Measurements from ENCODE around the gene CST11.
"Not testable (repeated sequence)": the region's sequence is repeated elsewhere in the genome, so short reads cannot be mapped to it uniquely, and the experiment has no call there.

The CST11 gene

GRCh38 chr20:23472306-23472705 lies 19.6 kb upstream of the CST11 start:
- not testable (repeated sequence) for H3K27ac Mint-ChIP-seq; H3K9me3 Mint-ChIP-seq; H3K4me3 Mint-ChIP-seq; H3K36me3 Mint-ChIP-seq (ENCODE audit: low read depth); H3K4me1 Mint-ChIP-seq (ENCODE audit: low read depth); H3K27me3 Mint-ChIP-seq

GRCh38 chr20:23466961-23467360 lies 14.3 kb upstream of the CST11 start:
- peaks cover 12% of the 10 kb centered on the region for H3K27me3 Mint-ChIP-seq
- not testable (repeated sequence) for H3K4me3 Mint-ChIP-seq; H3K4me1 Mint-ChIP-seq (ENCODE audit: low read depth); H3K36me3 Mint-ChIP-seq (ENCODE audit: low read depth); H3K27ac Mint-ChIP-seq
- H3K9me3 Mint-ChIP-seq = peaks cover 33% of the 10 kb centered on the region

- H3K27me3 Mint-ChIP-seq = peaks cover 4% of the 10 kb centered on the region
- H3K9me3 Mint-ChIP-seq = peaks cover 15% of the 10 kb centered on the region
- peaks cover 18% of the 10 kb centered on the region for H3K4me1 Mint-ChIP-seq (ENCODE audit: low read depth)
- no peak overlapping the region for H3K27ac Mint-ChIP-seq
- no peaks in the 10 kb centered on the region for H3K36me3 Mint-ChIP-seq (ENCODE audit: low read depth)
- no peak overlapping the region for H3K4me3 Mint-ChIP-seq
Observed at GRCh38 chr20:23461180-23461579, 8.5 kb upstream of the CST11 start.

GRCh38 chr20:23459461-23460150 lies 6.9 kb upstream of the CST11 start:
- Mint-ChIP-seq H3K9me3 (peaks cover 4% of the 10 kb centered on the region), H3K4me3 (no peak overlapping the region), H3K27ac (no peak overlapping the region)

GRCh38 chr20:23456873-23457272 lies 4.2 kb upstream of the CST11 start:
- Mint-ChIP-seq H3K36me3 (ENCODE audit: low read depth) (no peaks in the 10 kb centered on the region), H3K9me3 (no peaks in the 10 kb centered on the region), H3K4me3 (no peak overlapping the region)

More at GRCh38 chr20:23459461-23460150, 6.9 kb upstream of the CST11 start:
- Mint-ChIP-seq H3K4me1 (ENCODE audit: low read depth) (peaks cover 24% of the 10 kb centered on the region), H3K36me3 (ENCODE audit: low read depth) (no peaks in the 10 kb centered on the region), H3K27me3 (no peaks in the 10 kb centered on the region)

GRCh38 chr20:23456409-23456808 lies 3.7 kb upstream of the CST11 start:
- peaks cover 24% of the 10 kb centered on the region for H3K4me1 Mint-ChIP-seq (ENCODE audit: low read depth)
- no peaks in the 10 kb centered on the region for H3K9me3 Mint-ChIP-seq
- no peaks in the 10 kb centered on the region for H3K36me3 Mint-ChIP-seq (ENCODE audit: low read depth)
- no peaks in the 10 kb centered on the region for H3K27me3 Mint-ChIP-seq
- H3K27ac Mint-ChIP-seq = no peak overlapping the region
- no peak overlapping the region for H3K4me3 Mint-ChIP-seq

More at GRCh38 chr20:23456873-23457272, 4.2 kb upstream of the CST11 start:
- Mint-ChIP-seq H3K27me3 (no peaks in the 10 kb centered on the region), H3K27ac (no peak overlapping the region), H3K4me1 (ENCODE audit: low read depth) (peaks cover 24% of the 10 kb centered on the region)

- Mint-ChIP-seq H3K4me1 (ENCODE audit: low read depth) (peaks cover 21% of the 10 kb centered on the region), H3K4me3 (no peak overlapping the region), H3K9me3 (no peaks in the 10 kb centered on the region), H3K27me3 (no peaks in the 10 kb centered on the region), H3K27ac (no peak overlapping the region), H3K36me3 (ENCODE audit: low read depth) (no peaks in the 10 kb centered on the region)
Observed at GRCh38 chr20:23455639-23456038, 3.0 kb upstream of the CST11 start.

- Mint-ChIP-seq H3K4me3 (no peak overlapping the region), H3K36me3 (ENCODE audit: low read depth) (no peaks in the 10 kb centered on the region), H3K27ac (no peak overlapping the region)
Observed at GRCh38 chr20:23454816-23455215, 2.1 kb upstream of the CST11 start.

GRCh38 chr20:23453549-23454543 lies 1.2 kb upstream of the CST11 start:
- peaks cover 30% of the 10 kb centered on the region for H3K4me1 Mint-ChIP-seq (ENCODE audit: low read depth)
- no peak overlapping the region for H3K27ac Mint-ChIP-seq
- H3K4me3 Mint-ChIP-seq = no peak overlapping the region
- H3K36me3 Mint-ChIP-seq (ENCODE audit: low read depth) = no peaks in the 10 kb centered on the region
- H3K27me3 Mint-ChIP-seq = no peaks in the 10 kb centered on the region
- H3K9me3 Mint-ChIP-seq = no peaks in the 10 kb centered on the region

More at GRCh38 chr20:23454816-23455215, 2.1 kb upstream of the CST11 start:
- H3K9me3 Mint-ChIP-seq = no peaks in the 10 kb centered on the region
- no peaks in the 10 kb centered on the region for H3K27me3 Mint-ChIP-seq
- peaks cover 22% of the 10 kb centered on the region for H3K4me1 Mint-ChIP-seq (ENCODE audit: low read depth)

GRCh38 chr20:23451956-23452487 lies 654 bp downstream of the CST11 start:
- H3K27ac Mint-ChIP-seq = no peak overlapping the region
- no peaks in the 10 kb centered on the region for H3K9me3 Mint-ChIP-seq
- H3K27me3 Mint-ChIP-seq = no peaks in the 10 kb centered on the region
- peaks cover 23% of the 10 kb centered on the region for H3K4me1 Mint-ChIP-seq (ENCODE audit: low read depth)
- H3K4me3 Mint-ChIP-seq = no peak overlapping the region
- no peaks in the 10 kb centered on the region for H3K36me3 Mint-ChIP-seq (ENCODE audit: low read depth)

GRCh38 chr20:23450877-23451276 lies 1.8 kb downstream of the CST11 start:
- Mint-ChIP-seq H3K27ac (no peak overlapping the region), H3K4me1 (ENCODE audit: low read depth) (peaks cover 12% of the 10 kb centered on the region), H3K27me3 (no peaks in the 10 kb centered on the region), H3K36me3 (ENCODE audit: low read depth) (no peaks in the 10 kb centered on the region), H3K4me3 (no peak overlapping the region), H3K9me3 (no peaks in the 10 kb centered on the region)

GRCh38 chr20:23449421-23449820 lies 3.3 kb downstream of the CST11 start:
- H3K27ac Mint-ChIP-seq = peak overlapping the region; percentile 46
- H3K27me3 Mint-ChIP-seq = no peaks in the 10 kb centered on the region
- H3K4me3 Mint-ChIP-seq = no peak overlapping the region
- no peaks in the 10 kb centered on the region for H3K36me3 Mint-ChIP-seq (ENCODE audit: low read depth)
- peaks cover 9% of the 10 kb centered on the region for H3K4me1 Mint-ChIP-seq (ENCODE audit: low read depth)
- H3K9me3 Mint-ChIP-seq = no peaks in the 10 kb centered on the region

- Mint-ChIP-seq H3K9me3 (no peaks in the 10 kb centered on the region), H3K4me3 (no peak overlapping the region), H3K4me1 (ENCODE audit: low read depth) (peaks cover 9% of the 10 kb centered on the region), H3K27ac (no peak overlapping the region), H3K27me3 (no peaks in the 10 kb centered on the region), H3K36me3 (ENCODE audit: low read depth) (no peaks in the 10 kb centered on the region)
Observed at GRCh38 chr20:23448167-23448566, 4.5 kb downstream of the CST11 start.

- Mint-ChIP-seq H3K36me3 (ENCODE audit: low read depth) (no peaks in the 10 kb centered on the region), H3K4me1 (ENCODE audit: low read depth) (peaks cover 9% of the 10 kb centered on the region), H3K27ac (no peak overlapping the region), H3K9me3 (no peaks in the 10 kb centered on the region), H3K27me3 (no peaks in the 10 kb centered on the region), H3K4me3 (no peak overlapping the region)
Observed at GRCh38 chr20:23446505-23446904, 6.2 kb downstream of the CST11 start.

- H3K4me1 Mint-ChIP-seq (ENCODE audit: low read depth) = peaks cover 9% of the 10 kb centered on the region
- H3K9me3 Mint-ChIP-seq = no peaks in the 10 kb centered on the region
- H3K4me3 Mint-ChIP-seq = no peak overlapping the region
- H3K36me3 Mint-ChIP-seq (ENCODE audit: low read depth) = no peaks in the 10 kb centered on the region
- no peak overlapping the region for H3K27ac Mint-ChIP-seq
- H3K27me3 Mint-ChIP-seq = no peaks in the 10 kb centered on the region
Observed at GRCh38 chr20:23445596-23446217, 7.0 kb downstream of the CST11 start.

All from stimulated activated naive CD8-positive, alpha-beta T cell treated with anti-CD3 and anti-CD28 coated beads, Interleukin-15, Interleukin-2, amounts not matched to agents 100 ng/mL and 50 ng/mL, for 24 hours (primary cell).